ENCODE data around the gene C2CD4A.

DNA sequence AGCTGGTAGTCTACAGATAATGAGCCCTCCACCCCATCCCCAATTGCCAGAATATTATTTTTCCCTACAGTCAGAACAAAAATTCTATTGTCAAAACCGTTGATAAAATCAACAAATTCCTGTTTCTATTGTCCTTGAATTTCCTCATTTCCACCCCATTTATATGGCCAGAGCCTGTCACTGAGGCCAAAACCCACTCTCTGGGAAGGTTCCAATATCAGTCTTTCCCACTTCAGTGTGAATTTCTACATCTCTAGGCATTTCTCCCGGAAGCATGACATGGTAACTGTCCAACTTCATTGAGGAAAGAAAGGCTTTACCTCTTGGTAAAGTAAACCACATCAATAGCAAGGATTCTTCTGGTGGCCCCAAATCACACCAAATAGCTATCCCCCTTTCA is 41.6 kb downstream of the C2CD4A start:
- TF ChIP-seq, protein P1, sequence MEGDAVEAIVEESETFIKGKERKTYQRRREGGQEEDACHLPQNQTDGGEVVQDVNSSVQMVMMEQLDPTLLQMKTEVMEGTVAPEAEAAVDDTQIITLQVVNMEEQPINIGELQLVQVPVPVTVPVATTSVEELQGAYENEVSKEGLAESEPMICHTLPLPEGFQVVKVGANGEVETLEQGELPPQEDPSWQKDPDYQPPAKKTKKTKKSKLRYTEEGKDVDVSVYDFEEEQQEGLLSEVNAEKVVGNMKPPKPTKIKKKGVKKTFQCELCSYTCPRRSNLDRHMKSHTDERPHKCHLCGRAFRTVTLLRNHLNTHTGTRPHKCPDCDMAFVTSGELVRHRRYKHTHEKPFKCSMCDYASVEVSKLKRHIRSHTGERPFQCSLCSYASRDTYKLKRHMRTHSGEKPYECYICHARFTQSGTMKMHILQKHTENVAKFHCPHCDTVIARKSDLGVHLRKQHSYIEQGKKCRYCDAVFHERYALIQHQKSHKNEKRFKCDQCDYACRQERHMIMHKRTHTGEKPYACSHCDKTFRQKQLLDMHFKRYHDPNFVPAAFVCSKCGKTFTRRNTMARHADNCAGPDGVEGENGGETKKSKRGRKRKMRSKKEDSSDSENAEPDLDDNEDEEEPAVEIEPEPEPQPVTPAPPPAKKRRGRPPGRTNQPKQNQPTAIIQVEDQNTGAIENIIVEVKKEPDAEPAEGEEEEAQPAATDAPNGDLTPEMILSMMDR (IDR thresholded peaks at IDR 0.05): no peak
- no peak for TF ChIP-seq ZFX (IDR thresholded peaks at IDR 0.05; ENCODE audit: borderline replicate concordance)
